Inflammatory macrophage (primary cell): ENCODE measurements around the gene BTBD18.
A peak's percentile ranks its signal among the peaks of the same experiment; 100 is the strongest.

ENCODE experiments used
- DNase-seq, 2 donors: peaks; one replicate each; pipeline ENCODE4 v3.0.0-alpha.2; 2020 to 2022
- total RNA-seq, 18 experiments: gene quantifications; one replicate each; lab custom pipeline; 2026; ENCODE audit warnings: mixed read lengths in 6 of 18, inconsistent platforms in 2 of 18; lab: John Stamatoyannopoulos, UW

BTBD18 gene
- 0 to 0.10 (median 0) reads per million in 18 experiments for total RNA-seq

- peak; percentile 29 to 40 for DNase-seq
Measured at GRCh38 chr11:57751676-57752253, at the start of gene BTBD18. Gene BTBD18, minus strand, starts transcription at chr11:57751819. Its CDS starts 631 bp downstream, at chr11:57751188.

- peak in 1 of 2 donors; percentile 15 for DNase-seq
Measured at GRCh38 chr11:57801183-57801485, 49.5 kb upstream of the BTBD18 start.

GRCh38 chr11:57800444-57801182, 49.0 kb upstream of the BTBD18 start:
- DNase-seq: peak; percentile 59 to 79

DNA sequence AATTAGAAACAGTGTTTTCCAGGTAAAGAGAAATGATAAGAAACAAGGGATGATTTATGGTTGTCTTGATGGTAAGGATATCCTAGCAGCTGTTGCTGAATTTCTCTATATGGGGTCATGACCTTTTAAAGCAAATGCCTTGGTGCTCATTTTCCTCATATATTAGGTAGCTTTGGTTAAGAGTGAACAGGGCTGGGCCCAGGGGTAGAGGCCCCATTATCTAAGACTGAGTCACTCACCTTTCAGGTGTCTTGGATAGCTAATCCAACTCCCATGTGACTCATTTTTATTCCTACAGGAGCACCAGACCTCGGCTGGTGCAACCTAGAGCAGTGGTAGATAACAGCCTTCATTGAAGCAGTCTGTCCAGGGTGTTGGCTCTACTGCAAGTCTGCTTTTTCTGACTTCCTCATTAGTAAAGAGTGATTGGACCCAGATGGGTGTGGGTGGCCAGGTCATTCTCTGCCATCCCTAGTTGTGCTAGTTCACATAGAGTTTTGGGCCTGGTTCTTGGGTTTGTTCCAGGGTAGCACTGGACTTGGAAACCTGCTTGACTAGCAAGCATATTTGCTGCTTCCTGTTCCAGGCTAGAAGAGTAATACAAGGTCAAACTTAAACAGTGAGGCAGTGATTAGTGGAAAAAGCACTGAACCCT, 47.4 kb upstream of the BTBD18 start:
- peak; percentile 62 to 63 for DNase-seq

DNA sequence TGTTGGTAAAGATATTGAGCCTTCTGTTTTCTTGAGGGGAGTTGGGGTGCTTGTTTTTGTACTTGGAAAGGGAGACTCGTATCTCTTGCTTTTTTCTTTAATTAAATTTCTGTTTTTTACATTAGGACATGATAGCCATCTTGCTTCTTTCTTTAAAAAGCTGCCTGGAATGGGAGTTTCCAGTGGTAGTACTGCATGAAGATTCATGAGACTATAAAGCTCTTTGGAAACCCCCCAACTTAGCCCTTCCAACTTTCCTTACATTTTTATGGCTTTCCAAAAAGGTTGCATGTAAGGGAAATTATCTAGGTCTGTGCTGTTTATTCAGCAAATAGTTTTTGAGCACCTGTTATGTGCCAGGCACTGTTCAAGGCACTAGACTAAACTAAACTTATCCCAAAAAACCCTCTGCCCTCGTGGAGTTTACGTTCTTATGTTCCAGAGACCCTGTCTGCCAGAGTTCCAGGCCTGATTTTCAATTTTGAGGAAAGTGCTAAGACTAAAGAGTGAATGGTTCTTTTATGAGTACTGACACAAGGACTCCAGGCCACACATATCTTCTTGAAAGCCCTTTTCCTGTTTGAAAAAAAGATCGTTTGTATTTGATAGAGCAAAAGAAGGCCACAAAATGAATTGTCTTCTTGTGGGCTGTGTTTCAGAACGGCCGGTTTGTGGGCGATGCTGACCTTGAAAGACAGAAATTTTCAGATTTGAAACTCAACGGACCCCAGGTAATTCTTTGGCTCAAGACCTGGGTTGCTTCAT, 41.9 kb upstream of the BTBD18 start:
- no peak for DNase-seq

GRCh38 chr11:57792870-57793269, 41.3 kb upstream of the BTBD18 start:
- DNase-seq: peak; percentile 78 to 84

- peak; percentile 99 for DNase-seq
Measured at GRCh38 chr11:57792060-57792541, 40.5 kb upstream of the BTBD18 start.

DNA sequence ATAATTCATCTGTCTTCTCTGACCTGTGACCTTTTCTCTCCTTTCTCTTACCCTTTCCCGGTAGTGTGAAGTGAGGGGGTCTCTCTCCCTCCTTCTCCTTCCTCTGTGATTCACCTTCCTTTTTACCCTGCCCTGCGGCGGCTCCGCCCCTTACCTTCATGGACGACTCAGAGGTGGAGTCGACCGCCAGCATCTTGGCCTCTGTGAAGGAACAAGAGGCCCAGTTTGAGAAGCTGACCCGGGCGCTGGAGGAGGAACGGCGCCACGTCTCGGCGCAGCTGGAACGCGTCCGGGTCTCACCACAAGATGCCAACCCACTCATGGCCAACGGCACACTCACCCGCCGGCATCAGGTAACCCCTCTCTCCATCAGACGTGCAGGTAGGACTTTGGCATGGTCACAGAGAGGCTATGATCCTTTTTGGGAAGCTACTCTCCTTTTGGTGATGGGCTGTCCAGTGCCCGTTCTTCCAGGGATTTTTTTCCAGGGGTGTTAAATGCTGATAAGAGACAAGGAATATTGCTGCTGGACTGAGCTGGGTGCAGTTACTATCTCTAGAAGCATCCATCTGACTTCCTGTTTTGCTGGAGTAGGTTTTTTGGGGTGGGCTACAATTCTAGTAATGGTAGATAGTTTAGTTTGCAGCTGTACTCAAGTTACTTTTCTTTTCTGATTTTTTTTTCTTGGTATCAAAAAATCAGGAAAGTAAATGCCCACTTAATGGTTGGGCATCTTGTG, 39.9 kb upstream of the BTBD18 start:
- no peak for DNase-seq

DNA sequence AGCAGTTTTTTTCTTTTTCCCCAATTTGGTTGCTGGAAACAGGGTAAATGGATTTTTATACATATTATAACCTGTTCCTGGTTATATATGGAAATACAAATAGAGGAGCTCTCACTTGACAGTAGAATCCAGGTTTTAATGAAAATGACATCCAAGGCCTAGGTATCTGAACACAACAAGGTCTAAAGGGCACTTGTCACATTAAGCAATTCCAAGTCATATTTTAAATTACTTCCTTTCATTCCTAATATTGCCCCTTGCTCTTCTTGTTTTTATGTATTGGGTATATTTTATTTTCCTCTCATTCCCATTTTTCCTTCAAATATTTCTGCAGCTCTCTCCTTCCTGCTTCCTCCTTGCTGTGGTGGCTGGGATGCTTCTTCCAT, 37.1 kb upstream of the BTBD18 start:
- DNase-seq: no peak

DNA sequence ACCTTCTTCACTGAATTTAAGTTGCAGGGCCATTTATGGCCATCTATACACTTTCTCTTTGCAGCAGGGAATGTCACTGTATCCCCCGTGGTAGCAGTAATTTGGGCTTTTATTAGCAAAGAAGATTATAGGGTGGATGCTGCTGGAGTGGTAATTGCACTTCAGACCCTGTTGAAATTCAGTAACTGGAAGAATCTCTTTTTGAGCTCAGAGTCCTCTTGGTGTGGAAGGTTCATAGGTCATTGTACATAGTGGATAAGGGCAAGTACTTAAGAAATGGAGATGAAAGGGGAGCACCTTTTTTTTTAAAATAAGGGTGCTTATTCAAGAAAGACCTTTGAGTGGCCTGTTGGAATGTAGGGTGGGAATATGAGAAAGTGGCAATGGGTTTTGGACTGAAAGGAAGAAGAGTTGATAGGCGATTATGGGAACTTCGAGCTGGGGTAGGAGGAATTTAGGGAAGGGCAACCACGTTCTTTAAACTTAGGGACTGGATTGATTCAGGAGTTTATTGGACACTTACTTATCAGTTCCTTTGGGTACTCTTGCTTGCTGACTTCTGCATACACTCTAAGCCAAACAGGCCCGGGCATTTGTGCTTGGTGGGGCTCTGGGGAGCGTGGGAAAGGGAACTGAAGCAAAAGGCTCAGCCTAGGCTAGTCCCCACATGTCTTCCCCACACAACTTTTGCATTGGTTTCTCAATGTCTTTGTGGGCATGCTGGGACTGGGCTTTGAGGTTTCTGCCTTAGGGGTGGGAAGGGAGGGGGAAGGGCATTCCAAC, 36.5 kb upstream of the BTBD18 start:
- peak; percentile 86 to 87 for DNase-seq

- DNase-seq: no peak
Measured at GRCh38 chr11:57787006-57787604, 35.5 kb upstream of the BTBD18 start.

GRCh38 chr11:57786436-57786835, 34.8 kb upstream of the BTBD18 start:
- no peak for DNase-seq

DNA sequence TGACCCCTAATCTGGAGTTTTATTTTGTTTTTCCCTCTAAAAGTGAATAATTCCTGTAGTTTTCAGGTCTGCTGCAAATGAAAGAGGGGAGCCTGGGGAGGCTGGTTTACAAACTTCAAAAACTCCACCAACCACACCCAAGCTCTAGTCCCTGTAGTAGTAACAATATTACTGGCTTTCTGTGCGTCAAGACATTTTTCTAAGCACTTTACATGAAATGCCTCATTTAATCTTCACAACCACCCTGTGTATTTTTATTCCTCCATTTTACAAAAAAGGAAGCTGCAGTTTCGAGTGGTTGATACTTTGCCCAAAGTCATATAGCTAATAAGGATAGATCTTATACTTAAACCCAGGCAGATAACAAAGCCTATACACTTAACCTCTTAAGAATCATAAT, 33.5 kb upstream of the BTBD18 start:
- no peak for DNase-seq

DNA sequence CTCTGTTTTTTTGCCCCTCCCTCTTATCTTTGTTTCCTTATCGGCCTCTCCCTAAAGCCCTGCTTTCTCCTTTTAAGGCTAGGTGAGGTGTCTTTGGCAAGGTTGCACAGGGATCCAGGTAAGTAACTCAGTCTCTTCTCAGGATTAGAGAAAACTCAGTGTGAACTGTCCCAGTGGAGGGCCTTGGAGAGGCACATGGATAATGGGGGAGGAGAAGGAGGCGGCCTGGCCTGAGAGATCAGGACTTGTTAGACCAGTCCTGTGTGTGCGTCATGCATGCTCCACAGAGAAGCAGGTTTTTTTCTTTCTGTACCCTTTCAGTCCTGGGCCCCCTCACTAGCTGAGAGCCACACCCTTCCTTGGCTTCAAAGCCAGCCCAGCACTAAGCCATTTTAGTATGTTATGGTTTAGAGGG, 29.9 kb upstream of the BTBD18 start:
- DNase-seq: no peak

DNA sequence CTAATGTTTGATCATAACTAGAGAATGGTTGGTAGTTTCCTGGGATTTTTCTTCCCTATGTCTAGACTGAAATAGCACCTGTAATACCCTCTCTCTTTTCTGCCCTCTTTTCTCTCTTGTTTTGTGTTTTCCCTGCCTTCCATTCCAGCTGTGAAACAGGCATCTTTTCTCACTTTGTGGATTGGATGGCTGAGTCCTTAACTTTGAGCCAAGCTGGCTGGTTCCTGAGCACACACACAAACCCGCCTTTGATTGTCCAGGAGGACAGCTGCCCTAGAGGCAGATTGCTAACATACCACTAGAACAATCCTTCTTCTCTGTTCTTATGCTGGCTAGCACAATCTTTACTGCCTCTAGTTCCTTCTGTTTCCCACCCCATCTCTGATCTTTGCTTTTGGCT, 27.7 kb upstream of the BTBD18 start:
- DNase-seq: no peak

DNA sequence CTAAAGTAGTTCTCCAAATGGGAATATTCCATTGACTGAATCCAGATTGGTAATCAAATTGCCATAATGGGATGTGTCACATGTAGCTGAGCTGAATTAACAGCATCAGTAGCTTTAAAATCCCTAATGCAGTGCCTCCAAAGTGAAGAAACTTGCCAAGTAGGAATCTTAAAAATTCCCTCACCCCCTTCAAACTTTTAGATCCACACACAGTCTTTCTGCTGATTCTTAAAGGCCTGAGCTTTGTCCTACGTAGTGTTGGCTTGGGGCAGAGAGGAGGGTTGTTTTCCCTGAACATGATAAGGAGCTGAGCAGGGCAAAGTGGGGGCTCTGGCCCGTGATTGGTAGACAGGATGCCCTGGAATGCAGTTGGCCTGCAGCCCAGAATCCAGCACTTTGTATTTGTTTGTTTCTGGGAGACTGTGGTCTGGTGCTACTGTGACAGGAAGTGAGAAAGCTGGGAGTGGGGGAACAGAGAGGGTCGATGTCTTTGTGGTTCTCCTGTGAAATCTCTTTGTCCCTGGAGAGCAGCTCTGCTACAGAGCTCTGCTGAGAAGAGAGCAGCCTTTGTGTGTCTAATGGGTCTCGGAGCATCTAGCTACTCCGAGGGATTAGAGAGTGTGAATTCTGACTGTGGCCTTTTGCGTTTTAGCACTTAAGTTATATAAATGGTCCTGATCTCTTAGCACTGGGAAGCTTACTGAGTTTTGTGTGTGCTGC, 26.9 kb upstream of the BTBD18 start:
- no peak for DNase-seq

- no peak for DNase-seq
Measured at GRCh38 chr11:57777969-57778317, 26.3 kb upstream of the BTBD18 start.

DNA sequence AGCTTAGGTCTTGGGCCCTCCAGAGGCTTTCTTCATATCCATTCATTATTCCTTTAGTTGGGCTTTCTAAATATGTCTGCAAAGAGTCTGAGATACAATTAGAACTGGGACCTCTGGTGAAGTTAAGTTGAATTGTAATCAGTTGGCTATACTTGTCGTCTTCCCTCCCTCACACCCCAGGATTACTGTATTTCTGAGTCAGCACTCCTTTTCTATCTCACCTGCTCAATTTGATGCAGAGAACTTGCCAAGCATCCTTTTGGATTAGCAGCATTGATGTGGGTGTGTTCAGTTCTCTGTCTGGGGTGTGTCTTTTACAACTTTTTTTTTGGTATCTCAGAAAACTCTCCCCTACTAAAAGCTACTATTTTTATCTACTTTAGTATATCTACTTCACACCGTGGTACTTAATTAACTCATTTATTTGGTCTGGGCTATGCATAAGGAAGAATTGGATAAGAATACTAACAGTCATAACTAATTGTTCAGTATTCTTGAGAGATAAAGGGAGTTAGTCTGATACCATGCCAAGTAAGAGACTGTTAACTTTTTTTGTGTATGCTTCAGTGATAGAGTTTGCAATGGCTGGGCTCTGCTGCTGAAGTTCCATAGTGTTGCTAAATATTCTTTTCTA, 25.1 kb upstream of the BTBD18 start:
- no peak for DNase-seq

- no peak for DNase-seq
Measured at GRCh38 chr11:57776031-57776521, 24.5 kb upstream of the BTBD18 start.

DNA sequence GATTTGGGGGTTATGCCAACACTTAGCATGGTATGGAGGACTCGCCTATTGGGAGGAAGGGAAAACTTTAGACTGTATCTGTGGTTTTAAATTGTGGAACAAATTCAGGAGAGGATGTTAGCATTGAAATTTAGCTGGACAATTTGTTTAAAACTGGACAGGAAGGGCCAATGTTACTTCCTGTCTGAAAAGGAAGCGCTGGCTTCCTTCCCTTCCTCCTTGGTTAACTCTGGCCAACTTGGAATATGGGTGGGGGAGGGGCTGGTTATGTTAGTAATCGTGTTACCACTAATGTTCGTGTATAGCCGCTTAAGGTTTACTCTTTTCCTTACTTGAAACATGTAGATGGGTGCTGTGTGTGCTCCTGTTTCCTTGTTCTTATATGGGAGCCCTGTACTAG, 23.9 kb upstream of the BTBD18 start:
- no peak for DNase-seq
